HEK293 (cell line): ENCODE measurements around the gene PACS1.
A peak's percentile ranks its signal among the peaks of the same experiment; 100 is the strongest.

Source experiments
- AEBP2 ChIP-seq: fragments of 450-650 bp; formaldehyde crosslinking; IDR thresholded peaks from 2 replicates; pipeline ENCODE4 v1.5.1; 2016; ENCODE audit warnings: missing biosample characterization, missing genetic modification characterization, borderline replicate concordance
- GLIS1 ChIP-seq: fragments of 450-650 bp; formaldehyde crosslinking; IDR thresholded peaks from 2 replicates; pipeline ENCODE4 v1.5.1; 2016; ENCODE audit warnings: missing biosample characterization, missing genetic modification characterization
- PRDM2 ChIP-seq: fragments of 450-650 bp; formaldehyde crosslinking; IDR thresholded peaks from 2 replicates; pipeline ENCODE4 v1.5.1; 2016; ENCODE audit warnings: missing biosample characterization, missing genetic modification characterization, borderline replicate concordance
- SCRT1 ChIP-seq: fragments of 450-650 bp; formaldehyde crosslinking; IDR thresholded peaks from 2 replicates; pipeline ENCODE4 v1.5.1; 2016; ENCODE audit warnings: missing biosample characterization, missing genetic modification characterization, borderline replicate concordance
- SP2 ChIP-seq: fragments of 450-650 bp; formaldehyde crosslinking; IDR thresholded peaks from 2 replicates; pipeline ENCODE4 v1.5.1; 2016; ENCODE audit warnings: missing biosample characterization, missing genetic modification characterization
- YY2 ChIP-seq: fragments of 450-650 bp; formaldehyde crosslinking; IDR thresholded peaks from 2 replicates; pipeline ENCODE4 v1.5.1; 2016; ENCODE audit warnings: missing biosample characterization, missing genetic modification characterization
- ZNF26 ChIP-seq: fragments of 450-650 bp; formaldehyde crosslinking; IDR thresholded peaks from 2 replicates; pipeline ENCODE4 v1.5.1; 2016; ENCODE audit warnings: missing biosample characterization, missing genetic modification characterization
- ZNF398 ChIP-seq: fragments of 450-650 bp; formaldehyde crosslinking; IDR thresholded peaks from 2 replicates; pipeline ENCODE4 v1.5.1; 2017; ENCODE audit warnings: missing biosample characterization, missing genetic modification characterization
- ZNF571 ChIP-seq: fragments of 450-650 bp; formaldehyde crosslinking; IDR thresholded peaks from 2 replicates; pipeline ENCODE4 v1.5.0; 2017; ENCODE audit warnings: missing biosample characterization, missing genetic modification characterization
- ZNF596 ChIP-seq: fragments of 450-650 bp; IDR thresholded peaks from 2 replicates; pipeline ENCODE4 v1.5.0; 2018; ENCODE audit warnings: missing biosample characterization, mild to moderate bottlenecking, missing genetic modification characterization, moderate library complexity
- ZNF624 ChIP-seq: fragments of 450-650 bp; formaldehyde crosslinking; IDR thresholded peaks from 2 replicates; pipeline ENCODE4 v1.5.1; 2017; ENCODE audit warnings: missing biosample characterization, missing genetic modification characterization
- ZNF639 ChIP-seq: fragments of 450-650 bp; formaldehyde crosslinking; IDR thresholded peaks from 2 replicates; pipeline ENCODE4 v1.5.1; 2016; ENCODE audit warnings: missing biosample characterization, missing genetic modification characterization
- ZNF658 ChIP-seq: fragments of 450-650 bp; formaldehyde crosslinking; IDR thresholded peaks from 2 replicates; pipeline ENCODE4; 2016; ENCODE audit warnings: missing biosample characterization, missing genetic modification characterization
- ZNF701 ChIP-seq: fragments of 450-650 bp; formaldehyde crosslinking; IDR thresholded peaks from 2 replicates; pipeline ENCODE4 v1.5.1; 2016; ENCODE audit warnings: missing biosample characterization, missing genetic modification characterization
- ZNF791 ChIP-seq: fragments of 450-650 bp; formaldehyde crosslinking; IDR thresholded peaks from 2 replicates; pipeline ENCODE4 v1.5.1; 2016; ENCODE audit warnings: missing biosample characterization, missing genetic modification characterization
- ZNF830 ChIP-seq: fragments of 450-650 bp; IDR thresholded peaks from 2 replicates; pipeline ENCODE4 v1.5.0; 2018; ENCODE audit warnings: missing biosample characterization, missing genetic modification characterization, low read depth, mild to moderate bottlenecking, moderate library complexity
- TF ChIP-seq, protein P1 (sequence below): fragments of 450-650 bp; formaldehyde crosslinking; IDR thresholded peaks from 2 replicates; pipeline ENCODE4 v1.5.1; 2016; ENCODE audit warnings: missing biosample characterization, missing genetic modification characterization
- TF ChIP-seq, protein P2 (sequence below): fragments of 450-650 bp; formaldehyde crosslinking; IDR thresholded peaks from 2 replicates; pipeline ENCODE4 v1.5.1; 2016; ENCODE audit warnings: missing biosample characterization, missing genetic modification characterization
- TF ChIP-seq, protein P3 (sequence below): fragments of 450-650 bp; formaldehyde crosslinking; IDR thresholded peaks from 2 replicates; pipeline ENCODE4 v1.5.1; 2016; ENCODE audit warnings: missing biosample characterization, missing genetic modification characterization

Gene PACS1

GRCh38 chr11:66277471-66278362 is 207.6 kb downstream of the PACS1 start, which contains the start of gene CNIH2 (continued):
- TF ChIP-seq, protein P1, sequence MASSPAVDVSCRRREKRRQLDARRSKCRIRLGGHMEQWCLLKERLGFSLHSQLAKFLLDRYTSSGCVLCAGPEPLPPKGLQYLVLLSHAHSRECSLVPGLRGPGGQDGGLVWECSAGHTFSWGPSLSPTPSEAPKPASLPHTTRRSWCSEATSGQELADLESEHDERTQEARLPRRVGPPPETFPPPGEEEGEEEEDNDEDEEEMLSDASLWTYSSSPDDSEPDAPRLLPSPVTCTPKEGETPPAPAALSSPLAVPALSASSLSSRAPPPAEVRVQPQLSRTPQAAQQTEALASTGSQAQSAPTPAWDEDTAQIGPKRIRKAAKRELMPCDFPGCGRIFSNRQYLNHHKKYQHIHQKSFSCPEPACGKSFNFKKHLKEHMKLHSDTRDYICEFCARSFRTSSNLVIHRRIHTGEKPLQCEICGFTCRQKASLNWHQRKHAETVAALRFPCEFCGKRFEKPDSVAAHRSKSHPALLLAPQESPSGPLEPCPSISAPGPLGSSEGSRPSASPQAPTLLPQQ, result no peak
- TF ChIP-seq YY2 (tag by site-specific recombination) (no peak), ZNF26 (tag by site-specific recombination) (no peak), PRDM2 (tag by site-specific recombination) (no peak), ZNF571 (tag by site-specific recombination) (no peak), ZNF596 (no peak), ZNF791 (tag by site-specific recombination) (no peak), ZNF398 (tag by site-specific recombination) (no peak), ZNF701 (tag by site-specific recombination) (no peak), ZNF658 (no peak), ZNF830 (tag by site-specific recombination) (no peak), SP2 (tag by site-specific recombination) (no peak), ZNF639 (tag by site-specific recombination) (no peak), ZNF624 (tag by site-specific recombination) (no peak), GLIS1 (peak; percentile 27; the same call in 1 of the 2 replicates), SCRT1 (tag by site-specific recombination) (no peak), AEBP2 (tag by site-specific recombination) (no peak)
- TF ChIP-seq, protein P2, sequence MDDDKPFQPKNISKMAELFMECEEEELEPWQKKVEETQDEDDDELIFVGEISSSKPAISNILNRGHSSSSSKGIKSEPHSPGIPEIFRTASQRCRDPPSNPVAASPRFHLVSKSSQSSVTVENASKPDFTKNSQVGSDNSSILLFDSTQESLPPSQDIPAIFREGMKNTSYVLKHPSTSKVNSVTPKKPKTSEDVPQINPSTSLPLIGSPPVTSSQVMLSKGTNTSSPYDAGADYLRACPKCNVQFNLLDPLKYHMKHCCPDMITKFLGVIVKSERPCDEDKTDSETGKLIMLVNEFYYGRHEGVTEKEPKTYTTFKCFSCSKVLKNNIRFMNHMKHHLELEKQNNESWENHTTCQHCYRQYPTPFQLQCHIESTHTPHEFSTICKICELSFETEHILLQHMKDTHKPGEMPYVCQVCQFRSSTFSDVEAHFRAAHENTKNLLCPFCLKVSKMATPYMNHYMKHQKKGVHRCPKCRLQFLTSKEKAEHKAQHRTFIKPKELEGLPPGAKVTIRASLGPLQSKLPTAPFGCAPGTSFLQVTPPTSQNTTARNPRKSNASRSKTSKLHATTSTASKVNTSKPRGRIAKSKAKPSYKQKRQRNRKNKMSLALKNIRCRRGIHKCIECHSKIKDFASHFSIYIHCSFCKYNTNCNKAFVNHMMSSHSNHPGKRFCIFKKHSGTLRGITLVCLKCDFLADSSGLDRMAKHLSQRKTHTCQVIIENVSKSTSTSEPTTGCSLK (tag by site-specific recombination), result no peak
- TF ChIP-seq, protein P3, sequence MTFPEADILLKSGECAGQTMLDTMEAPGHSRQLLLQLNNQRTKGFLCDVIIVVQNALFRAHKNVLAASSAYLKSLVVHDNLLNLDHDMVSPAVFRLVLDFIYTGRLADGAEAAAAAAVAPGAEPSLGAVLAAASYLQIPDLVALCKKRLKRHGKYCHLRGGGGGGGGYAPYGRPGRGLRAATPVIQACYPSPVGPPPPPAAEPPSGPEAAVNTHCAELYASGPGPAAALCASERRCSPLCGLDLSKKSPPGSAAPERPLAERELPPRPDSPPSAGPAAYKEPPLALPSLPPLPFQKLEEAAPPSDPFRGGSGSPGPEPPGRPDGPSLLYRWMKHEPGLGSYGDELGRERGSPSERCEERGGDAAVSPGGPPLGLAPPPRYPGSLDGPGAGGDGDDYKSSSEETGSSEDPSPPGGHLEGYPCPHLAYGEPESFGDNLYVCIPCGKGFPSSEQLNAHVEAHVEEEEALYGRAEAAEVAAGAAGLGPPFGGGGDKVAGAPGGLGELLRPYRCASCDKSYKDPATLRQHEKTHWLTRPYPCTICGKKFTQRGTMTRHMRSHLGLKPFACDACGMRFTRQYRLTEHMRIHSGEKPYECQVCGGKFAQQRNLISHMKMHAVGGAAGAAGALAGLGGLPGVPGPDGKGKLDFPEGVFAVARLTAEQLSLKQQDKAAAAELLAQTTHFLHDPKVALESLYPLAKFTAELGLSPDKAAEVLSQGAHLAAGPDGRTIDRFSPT (tag by site-specific recombination), result no peak
